Measurements from ENCODE around the gene CD59.
"Not testable (repeated sequence)": the region's sequence is repeated elsewhere in the genome, so short reads cannot be mapped to it uniquely, and the experiment has no call there.

The CD59 gene

GRCh38 chr11:33692541-33692940 is 43.7 kb downstream of the CD59 start:
- DNase-seq (ENCODE audit: low spot score), result no peak

GRCh38 chr11:33692013-33692504 is 44.2 kb downstream of the CD59 start:
- DNase-seq (ENCODE audit: low spot score), result peak; percentile 87

- no peak for DNase-seq (ENCODE audit: low spot score)
Observed at GRCh38 chr11:33691066-33691864, 45.0 kb downstream of the CD59 start.

- DNase-seq (ENCODE audit: low spot score), result peak; percentile 78
Observed at GRCh38 chr11:33690290-33691065, 45.7 kb downstream of the CD59 start.

- DNase-seq (ENCODE audit: low spot score), result no peak
Observed at GRCh38 chr11:33689501-33689900, 46.7 kb downstream of the CD59 start.

- DNase-seq (ENCODE audit: low spot score), result no peak
Observed at GRCh38 chr11:33689085-33689484, 47.1 kb downstream of the CD59 start.

GRCh38 chr11:33687733-33688479 is 48.3 kb downstream of the CD59 start:
- peak; percentile 66 for DNase-seq (ENCODE audit: low spot score)

GRCh38 chr11:33685082-33685481 is 51.1 kb downstream of the CD59 start:
- no peak for DNase-seq (ENCODE audit: low spot score)

GRCh38 chr11:33684003-33684706 is 52.1 kb downstream of the CD59 start:
- no peak for DNase-seq (ENCODE audit: low spot score)

GRCh38 chr11:33682446-33682845 is 53.8 kb downstream of the CD59 start:
- no peak for DNase-seq (ENCODE audit: low spot score)

- no peak for DNase-seq (ENCODE audit: low spot score)
Observed at GRCh38 chr11:33682019-33682418, 54.2 kb downstream of the CD59 start.

- not testable (repeated sequence) for DNase-seq (ENCODE audit: low spot score)
Observed at GRCh38 chr11:33678616-33679015, 57.6 kb downstream of the CD59 start.

- DNase-seq (ENCODE audit: low spot score), result no peak
Observed at GRCh38 chr11:33674035-33674814, 62.0 kb downstream of the CD59 start.

- DNase-seq (ENCODE audit: low spot score), result no peak
Observed at GRCh38 chr11:33672273-33672672, 64.0 kb downstream of the CD59 start.

- DNase-seq (ENCODE audit: low spot score), result no peak
Observed at GRCh38 chr11:33670250-33671011, 65.8 kb downstream of the CD59 start.

- no peak for DNase-seq (ENCODE audit: low spot score)
Observed at GRCh38 chr11:33669598-33670249, 66.5 kb downstream of the CD59 start.

- no peak for DNase-seq (ENCODE audit: low spot score)
Observed at GRCh38 chr11:33668951-33669596, 67.1 kb downstream of the CD59 start.

GRCh38 chr11:33668468-33668825 is 67.8 kb downstream of the CD59 start:
- no peak for DNase-seq (ENCODE audit: low spot score)

GRCh38 chr11:33667819-33668467 is 68.3 kb downstream of the CD59 start:
- no peak for DNase-seq (ENCODE audit: low spot score)
